GM23248 (cell line): ENCODE measurements around the gene ZSWIM3.

Experiments
- EZH2 ChIP-seq: fragments of 200-600 bp; sonication (generic); IDR thresholded peaks from 2 replicates; pipeline ENCODE4 v1.6.1; 2018; ENCODE audit warnings: antibody characterized with exemption, mild to moderate bottlenecking; ENCODE audit not compliant: insufficient read depth, poor library complexity, severe bottlenecking
- EZH2phosphoT487 ChIP-seq: fragments of 200-600 bp; sonication (generic); IDR thresholded peaks from 2 replicates; pipeline ENCODE4 v1.6.1; 2018; ENCODE audit warnings: antibody characterized with exemption, moderate library complexity, mild to moderate bottlenecking, low read depth; ENCODE audit not compliant: insufficient read depth

DNA sequence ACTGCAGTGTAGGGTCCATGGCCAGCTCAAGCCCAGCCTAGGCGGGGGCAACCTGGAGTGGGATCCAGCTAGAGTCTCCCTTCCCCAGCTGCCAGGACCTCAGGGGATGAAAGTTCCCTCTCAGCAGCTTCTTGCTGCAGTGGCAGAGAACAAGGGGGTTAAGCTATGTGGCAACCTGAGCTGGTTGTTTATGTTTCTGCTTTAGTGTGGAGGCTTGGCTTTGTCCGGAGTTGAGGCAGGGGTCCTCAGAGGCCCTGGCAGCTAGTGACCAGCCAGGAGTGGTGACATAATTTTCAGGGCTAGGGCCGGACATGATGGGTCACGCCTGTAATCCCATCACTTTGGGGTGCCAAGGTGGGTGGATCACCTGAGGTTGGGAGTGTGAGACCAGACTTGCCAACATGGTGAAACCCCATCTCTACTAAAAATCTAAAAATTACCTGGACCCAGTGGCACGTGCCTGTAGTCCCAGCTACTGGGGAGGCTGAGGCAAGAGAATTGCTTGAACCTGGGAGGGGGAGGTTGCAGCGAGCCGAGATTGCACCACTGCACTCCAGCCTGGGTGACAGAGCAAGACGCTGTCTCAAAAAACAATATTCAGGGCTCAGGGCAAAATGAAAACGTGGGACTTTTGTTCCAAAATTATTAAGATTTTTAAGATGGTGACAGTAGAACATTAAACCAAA, 68.5 kb downstream of the ZSWIM3 start:
- TF ChIP-seq EZH2 (no peak), EZH2phosphoT487 (no peak)
